NCI-H2171 treated with DMSO at 0.1 percent for 48 hours (cell line): ENCODE results near the gene GRIA2.
A peak's percentile ranks its signal among the peaks of the same experiment; 100 is the strongest.
"Not testable (repeated sequence)": the region's sequence is repeated elsewhere in the genome, so short reads cannot be mapped to it uniquely, and the experiment has no call there.

Experiments
- DNase-seq: peaks from one replicate; lab custom pipeline; 2025; lab: John Stamatoyannopoulos, UW

The GRIA2 gene

DNA sequence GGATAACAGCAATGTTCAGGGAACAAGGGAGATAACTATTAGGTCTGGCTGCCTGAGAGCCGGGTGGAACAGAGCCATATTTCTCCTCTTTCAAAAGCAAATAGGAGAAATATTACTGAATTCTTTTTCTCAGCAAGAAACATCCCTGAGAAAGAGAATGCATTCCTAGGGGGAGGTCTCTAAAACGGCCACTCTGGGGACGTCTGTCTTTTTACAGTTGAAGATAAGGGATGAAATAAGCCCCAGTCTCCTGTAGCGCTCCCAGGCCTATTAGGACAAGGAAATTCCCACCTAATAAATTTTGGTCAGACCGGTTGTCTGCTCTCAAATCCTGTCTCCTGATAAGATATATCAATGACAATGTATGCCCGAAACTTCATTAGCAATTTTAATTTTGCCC lies 37.6 kb downstream of the GRIA2 start:
- not testable (repeated sequence) for DNase-seq

DNA sequence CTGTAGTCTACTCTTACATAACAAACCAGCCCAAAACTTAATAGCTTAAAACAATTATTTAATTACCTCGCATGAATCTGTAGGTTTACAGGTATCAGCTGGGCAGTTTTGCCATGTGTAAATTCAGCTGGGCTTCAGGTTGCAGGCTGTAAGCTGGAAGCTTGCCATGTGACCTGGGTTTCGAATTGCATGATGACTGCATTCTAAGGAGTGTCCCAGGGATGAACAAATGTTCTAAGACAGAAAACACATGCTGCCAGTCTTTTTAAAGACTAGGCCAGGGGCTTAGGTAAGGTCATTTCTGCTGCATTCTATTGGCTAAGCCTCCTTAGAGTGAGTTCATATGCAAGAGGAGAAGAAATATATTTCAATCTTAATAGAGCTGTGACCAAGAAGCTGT lies 44.8 kb downstream of the GRIA2 start:
- peak; percentile 83 for DNase-seq

DNA sequence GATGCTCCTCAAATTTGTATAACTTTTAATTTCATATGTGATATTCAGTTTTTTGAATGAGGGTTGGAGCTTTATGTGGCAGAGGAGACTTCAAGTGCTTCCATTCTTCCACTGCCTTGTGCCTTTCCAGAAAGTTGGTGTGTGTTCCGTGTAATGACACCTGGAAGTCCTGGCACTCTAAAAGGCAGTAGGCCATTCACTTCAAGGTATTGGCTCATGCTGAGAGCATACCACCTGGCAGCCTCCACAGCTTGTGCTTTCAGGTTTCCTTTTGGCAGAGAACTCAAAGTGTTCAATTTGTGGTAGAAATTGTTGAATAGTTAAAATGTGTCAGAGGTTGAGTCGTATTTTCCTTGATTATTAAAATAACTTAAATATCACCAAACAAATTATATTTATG lies 49.6 kb downstream of the GRIA2 start:
- DNase-seq, result peak; percentile 54

DNA sequence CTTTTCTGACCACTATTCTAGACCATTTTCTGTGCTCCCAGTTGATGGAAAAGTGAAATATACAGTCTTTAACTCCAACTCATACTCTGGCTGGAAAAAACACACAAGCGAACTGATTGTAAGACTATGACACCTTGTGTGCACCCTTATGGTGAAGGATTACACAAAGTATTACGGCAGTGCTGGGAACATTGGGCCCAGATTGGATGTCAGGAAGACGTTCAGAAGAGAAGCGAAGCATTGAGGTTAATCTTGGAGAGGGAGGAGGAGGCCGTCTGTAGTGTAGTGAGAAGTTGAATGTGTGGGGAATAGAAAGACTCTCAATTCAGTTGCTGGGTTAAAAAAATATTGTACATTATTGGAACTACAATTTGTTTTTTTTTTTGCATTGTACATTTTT lies 50.0 kb downstream of the GRIA2 start:
- DNase-seq, result no peak

DNA sequence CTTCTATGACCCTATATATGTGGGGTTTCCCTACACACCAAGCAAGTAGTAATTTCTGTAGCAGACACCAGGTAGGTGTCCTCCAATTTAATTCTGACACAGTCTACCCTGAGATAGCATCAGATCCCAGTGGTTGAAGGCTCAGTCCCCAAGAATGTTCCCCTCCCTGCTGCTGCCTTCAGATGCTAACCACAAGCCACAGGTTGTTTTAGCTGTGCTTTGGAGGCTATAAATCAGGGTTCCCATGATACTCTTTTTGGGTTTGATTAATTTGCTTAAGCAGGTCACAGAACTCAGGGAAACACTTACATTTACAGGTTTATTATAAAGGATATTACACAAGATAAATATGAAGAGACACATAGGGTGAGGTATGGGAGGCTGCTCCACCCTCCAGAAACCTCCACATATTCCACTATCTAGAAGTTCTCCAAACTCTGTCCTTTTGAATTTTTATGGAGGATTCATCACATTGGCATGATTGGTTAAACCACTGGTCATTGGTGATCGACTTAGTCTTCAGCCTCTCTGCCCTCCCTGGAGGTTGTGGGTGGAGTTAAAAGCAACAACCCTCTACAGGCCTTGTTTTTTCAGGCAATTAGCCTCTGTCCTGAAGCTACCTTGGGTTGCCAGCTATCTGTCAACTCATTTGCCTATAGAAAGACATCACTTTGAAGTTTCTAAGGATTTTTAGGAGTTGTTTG lies 50.8 kb downstream of the GRIA2 start:
- DNase-seq, result no peak

DNA sequence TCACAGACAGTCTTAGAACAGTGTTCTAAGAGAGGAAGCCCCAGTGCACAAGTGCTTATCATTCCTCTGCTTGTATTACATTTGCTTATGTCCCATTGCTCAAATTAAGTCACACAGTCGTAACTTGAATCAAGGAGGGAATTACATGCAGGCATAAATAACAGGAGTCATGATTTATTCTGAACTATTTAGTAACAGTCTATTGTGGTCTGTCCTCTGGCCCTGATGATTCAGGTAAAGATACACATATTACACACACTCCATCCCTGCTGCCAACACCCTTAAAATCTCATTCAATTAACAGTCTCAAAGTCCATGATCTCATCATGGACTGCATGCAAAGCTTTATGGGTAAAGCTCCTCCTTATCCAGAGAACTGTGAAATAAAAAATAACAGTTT lies 60.1 kb downstream of the GRIA2 start:
- no peak for DNase-seq

DNA sequence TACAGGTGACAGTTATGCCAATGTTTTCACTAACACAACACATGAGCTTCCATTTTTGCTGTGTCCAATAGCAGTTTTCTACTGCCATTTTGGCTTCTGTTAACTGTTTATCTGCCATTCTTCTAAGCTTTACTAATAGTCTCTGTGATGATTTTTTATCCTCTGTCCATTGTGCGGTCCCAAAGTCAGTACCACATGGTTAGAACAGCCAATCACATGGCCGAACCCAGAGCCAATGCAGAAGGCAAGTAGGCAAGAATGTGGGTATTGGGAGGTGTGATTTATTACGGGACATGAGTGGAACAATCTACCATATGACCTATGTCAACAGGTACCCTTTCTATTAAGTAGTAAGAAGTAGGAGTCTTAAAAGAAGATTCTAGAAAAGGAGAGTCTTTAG lies 61.5 kb downstream of the GRIA2 start:
- DNase-seq, result no peak

DNA sequence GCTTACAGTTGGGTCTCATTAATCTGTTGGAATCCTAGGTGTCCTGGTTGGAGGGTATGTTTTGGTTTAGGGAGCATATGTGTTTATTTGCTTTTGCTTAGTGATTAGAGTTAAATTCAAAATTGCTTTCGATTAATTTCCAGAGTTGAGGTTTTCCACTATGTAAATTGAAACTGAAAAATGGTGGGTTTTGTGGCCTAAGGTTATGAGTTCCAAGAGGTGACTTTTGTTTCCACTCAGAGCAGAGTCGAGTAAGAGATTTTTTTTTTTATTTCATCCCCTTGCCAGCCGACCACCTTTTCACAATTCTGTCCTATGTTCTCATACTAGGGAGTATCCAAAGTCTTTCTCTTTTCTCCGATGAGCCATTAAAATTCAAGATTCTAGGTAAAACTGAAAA lies 66.9 kb downstream of the GRIA2 start:
- DNase-seq, result no peak

DNA sequence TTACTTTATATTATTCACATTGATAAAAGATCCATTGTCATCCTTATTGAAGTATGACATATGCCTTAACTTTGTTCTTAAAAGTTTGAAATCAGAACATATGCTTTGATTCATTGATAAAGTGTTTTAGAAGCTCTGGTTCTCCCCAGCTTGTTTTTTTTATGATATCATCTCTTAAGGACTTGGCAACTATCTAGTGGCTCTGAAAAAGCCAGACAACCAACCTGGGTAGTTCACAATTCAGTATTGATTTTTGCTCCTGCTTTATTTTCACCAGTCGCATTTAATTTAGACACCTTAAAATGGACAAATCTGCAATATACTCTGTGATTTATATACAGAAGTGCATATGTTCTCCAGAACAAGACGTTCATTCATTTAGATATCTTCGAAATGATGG lies 70.1 kb downstream of the GRIA2 start:
- no peak for DNase-seq

DNA sequence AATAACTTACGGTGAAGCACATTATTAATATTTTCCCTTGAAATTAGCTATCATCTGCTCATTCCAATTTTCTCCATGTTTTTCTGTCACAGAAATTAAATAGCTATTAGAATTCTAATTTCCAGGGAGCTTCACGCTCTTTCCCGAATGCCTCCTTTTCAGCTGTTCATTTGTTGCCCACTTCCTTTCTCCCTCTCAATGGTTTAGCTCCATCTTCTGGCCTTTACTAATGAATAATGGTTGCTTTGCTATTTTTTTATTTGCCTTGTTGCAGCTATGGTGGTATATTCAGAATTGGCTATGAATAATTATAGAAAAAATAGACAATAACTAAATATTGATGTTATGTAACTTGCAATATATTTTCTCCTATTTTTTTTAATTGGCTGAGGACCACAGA lies 70.5 kb downstream of the GRIA2 start:
- DNase-seq, result no peak

DNA sequence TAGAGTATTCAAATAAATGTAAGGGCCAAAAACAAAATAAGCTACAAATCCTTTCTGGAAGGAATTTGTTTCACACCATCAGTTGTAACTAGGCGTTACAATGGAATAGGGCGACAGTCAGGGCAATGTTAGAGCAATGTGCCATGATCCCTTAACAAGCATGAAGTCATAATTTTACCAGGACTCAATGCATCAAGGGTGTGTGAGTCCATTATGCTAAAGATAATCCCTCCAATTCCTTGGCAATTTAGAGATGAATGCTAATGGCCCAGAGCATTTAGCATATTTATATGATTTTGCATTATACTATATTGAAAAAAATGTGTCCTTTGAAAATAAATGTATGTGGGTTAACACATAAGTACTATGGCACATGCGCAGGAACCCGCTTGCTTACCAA lies 73.1 kb downstream of the GRIA2 start:
- DNase-seq, result no peak

DNA sequence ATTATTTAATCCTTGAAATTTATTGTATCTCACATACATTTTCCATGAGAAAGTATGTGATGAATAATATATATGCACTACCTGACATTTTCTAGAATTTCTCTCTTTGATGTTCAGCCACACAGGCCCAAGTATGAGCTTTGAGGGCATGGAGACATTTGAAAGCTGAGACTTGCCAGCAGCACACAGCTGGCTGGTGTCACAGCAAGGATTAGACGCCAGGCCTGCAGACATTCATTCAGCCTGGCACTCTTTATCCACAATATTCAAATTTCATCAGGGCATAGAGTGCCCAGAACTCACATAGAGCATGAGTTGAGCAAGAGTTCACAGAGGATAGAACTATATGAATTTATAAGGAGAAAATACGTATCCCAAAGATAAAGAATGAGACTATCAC lies 74.0 kb downstream of the GRIA2 start:
- no peak for DNase-seq

DNA sequence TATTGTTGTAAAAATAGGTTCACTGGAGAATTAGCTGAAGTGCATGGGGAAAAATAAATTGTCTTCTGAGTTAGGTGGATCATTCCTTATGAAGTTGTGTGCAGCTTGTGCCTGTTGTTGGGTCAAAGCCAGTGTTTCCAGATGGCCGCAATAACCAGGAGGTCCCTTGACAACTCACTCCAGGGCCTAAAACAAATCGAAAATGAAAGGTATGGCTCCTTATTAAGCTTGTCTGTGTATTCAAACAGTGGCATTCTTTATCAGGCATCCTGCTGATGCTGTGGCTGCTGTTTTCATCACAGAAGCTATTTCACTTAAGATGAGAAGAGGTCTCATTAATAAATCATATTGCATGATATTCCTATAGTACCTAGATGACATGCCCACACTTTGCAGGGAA lies 80.2 kb downstream of the GRIA2 start:
- peak; percentile 43 for DNase-seq

DNA sequence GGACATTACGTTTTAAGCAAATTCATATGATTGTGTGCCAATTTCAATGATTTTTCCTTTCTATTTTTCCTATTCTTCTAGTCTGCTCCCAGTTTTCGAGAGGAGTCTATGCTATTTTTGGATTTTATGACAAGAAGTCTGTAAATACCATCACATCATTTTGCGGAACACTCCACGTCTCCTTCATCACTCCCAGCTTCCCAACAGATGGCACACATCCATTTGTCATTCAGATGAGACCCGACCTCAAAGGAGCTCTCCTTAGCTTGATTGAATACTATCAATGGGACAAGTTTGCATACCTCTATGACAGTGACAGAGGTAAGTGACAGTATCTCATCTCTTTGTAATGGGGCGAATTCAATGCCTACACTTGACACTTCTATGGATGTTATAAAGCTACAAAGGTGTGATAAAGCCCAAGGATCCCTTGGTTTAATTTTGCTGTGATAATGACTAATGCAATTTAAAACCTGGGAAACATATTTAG lies 83.0 kb downstream of the GRIA2 start:
- no peak for DNase-seq

DNA sequence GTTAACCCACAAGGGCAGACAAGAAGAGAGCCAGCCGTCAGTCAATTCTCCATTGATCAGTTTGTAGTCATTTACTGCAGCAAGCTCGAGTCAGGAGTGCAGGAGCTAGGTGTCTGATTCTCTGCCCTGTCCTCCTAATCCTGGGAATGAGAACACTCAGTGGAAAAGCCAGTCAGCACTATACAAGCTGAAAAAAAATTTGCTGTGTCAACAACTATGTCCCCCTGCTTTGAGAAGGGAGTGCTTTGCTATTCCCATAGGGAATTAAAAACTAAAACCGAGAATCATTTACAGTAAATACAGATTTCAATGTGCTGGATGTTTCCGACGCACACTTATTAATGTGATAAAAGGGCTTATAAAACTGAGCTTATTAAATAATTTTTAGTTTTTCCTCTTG lies 84.2 kb downstream of the GRIA2 start:
- DNase-seq, result no peak

DNA sequence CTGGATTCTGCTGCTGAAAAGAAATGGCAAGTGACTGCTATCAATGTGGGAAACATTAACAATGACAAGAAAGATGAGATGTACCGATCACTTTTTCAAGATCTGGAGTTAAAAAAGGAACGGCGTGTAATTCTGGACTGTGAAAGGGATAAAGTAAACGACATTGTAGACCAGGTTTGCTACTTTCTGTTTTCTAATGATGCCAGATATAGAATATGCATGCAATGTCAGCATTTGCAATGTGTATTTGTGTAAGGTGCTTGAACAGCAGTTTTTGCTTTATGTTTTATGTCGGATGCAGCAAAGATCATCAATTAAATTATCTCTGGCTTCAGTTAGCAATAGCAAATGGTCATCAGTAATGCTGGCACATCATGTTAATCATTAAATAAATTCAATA lies 92.2 kb downstream of the GRIA2 start:
- no peak for DNase-seq

DNA sequence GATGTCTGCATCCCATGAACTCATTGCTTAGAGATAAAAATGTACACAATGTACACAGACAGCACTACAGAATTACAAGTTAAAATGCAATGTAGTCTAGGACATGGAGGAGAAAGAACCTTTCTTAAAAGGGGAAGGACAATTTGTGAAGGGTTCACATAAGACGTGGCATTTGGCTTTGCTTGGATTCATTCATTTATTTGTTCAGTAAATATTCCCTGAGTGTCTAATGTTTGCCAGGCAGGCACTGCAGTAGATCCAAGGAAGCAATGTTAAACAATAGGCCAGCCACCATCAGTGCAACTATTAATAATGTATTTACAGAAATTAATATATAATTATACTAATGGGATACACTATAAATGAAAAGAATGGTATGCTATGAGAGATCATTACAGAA lies 94.4 kb downstream of the GRIA2 start:
- DNase-seq, result no peak

DNA sequence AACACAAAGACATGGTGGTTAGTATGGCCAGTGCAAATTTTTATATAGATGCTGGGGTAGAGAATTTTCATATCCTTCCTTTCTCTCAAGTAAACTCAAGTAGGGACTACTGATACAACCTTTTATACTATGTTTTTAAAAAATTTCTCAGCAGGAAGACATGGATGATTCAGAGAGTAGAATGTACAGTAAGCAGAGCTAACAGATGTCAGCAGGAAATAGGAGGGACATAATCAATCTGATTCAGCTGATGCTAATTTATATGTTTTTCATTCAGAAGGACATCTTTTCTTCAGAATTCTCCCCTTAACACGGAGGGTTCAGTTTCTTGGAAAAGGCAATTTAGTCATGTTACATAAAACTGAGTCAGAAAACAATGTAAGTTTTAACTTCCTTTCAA lies 95.4 kb downstream of the GRIA2 start:
- no peak for DNase-seq

DNA sequence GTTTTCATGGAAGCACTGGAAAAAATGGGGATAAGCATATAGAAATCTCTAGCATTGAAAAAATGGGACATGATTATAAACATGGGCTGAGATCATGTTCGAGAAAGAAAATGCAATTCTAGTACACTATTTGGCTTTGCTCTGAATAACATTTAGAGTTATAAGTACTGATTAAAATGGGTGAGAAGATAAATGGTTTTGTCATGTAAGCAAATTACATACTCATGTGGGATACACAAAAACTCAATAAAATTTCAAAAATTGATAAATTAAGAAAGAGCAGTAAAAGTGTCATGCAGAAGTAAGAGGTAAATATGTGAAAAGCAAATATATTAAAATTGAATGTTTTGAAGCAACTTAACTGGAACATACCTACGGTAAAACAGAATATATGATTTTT lies 99.6 kb downstream of the GRIA2 start:
- DNase-seq, result no peak

DNA sequence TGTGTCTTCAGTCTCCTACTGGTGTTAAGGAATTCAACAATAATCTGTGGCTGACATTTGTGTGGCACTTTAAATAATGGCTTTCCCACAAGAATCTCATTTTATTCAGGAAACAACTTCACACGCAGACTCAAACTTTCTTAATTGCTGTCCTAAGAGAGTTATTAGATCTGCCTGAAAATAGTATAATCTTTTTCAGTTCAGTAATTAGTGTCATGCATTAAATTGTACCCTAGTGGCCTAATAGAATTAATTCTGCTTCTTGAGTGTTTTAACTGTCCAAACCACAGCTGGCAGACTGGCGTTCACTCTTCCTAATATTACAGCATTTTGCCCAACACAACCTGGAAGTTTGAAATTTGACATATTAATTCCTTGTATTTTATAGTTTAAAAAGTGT lies 107.1 kb downstream of the GRIA2 start:
- no peak for DNase-seq

DNA sequence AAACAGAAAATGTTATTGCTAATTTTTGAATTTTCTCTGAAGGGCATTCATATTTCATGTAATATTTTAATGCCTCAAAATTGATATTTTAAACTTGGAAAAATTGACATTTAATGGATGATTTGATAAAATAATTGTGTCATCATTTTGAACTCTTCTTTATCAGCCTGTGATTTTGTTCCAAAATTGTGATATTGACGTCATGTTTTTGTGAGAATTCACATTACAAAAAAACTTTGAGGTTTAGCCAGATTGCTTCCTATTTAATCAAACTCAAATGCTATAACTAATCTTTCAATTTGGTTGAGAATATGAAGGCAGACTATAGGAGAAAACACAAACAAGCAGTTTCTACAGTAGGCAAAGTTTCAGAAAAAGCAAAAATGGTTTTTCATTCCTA lies 137.4 kb downstream of the GRIA2 start:
- DNase-seq, result no peak

DNA sequence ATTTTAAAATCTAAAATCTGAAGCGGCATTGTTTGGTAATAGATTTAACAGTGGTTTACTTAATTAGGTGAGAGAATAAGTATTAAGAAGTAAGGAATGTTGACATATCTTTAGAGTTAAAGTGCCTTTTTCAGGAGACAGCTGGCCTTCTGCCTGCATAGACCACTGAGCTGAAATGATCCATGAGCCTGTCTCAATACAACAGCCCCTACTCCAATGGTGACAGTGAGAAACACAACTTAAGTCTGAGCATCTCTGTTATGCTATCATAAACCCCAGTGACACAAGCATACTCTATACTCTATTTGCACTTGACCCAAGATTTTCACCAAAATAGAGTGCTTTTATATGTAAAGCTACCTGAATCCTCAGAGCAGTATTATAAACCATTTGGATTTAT lies 137.9 kb downstream of the GRIA2 start:
- DNase-seq, result no peak

DNA sequence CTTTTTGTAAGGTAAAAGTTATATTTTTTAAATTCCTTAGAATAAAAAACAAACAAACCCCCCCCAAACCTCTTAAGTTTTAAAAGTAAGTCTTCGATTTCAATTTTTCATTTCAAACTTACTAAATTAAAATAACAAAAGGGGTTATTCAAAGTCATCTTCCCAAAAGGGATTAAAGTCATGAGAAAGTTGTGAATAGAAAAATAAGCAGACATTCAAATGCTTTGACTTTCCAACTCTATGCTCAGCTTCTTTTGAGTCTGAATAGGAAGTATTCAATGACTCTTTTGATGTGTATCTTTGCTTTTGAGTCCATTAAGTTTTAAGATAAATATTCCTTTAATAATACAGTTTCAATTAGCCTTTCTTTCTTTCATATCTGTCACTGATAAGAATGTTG lies 138.3 kb downstream of the GRIA2 start:
- no peak for DNase-seq

DNA sequence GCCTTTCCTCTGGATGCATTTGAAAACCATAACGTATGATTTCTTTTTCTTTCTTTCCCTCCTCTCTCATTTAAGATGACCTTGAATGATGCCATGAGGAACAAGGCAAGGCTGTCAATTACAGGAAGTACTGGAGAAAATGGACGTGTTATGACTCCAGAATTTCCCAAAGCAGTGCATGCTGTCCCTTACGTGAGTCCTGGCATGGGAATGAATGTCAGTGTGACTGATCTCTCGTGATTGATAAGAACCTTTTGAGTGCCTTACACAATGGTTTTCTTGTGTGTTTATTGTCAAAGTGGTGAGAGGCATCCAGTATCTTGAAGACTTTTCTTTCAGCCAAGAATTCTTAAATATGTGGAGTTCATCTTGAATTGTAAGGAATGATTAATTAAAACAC lies 142.8 kb downstream of the GRIA2 start:
- no peak for DNase-seq

DNA sequence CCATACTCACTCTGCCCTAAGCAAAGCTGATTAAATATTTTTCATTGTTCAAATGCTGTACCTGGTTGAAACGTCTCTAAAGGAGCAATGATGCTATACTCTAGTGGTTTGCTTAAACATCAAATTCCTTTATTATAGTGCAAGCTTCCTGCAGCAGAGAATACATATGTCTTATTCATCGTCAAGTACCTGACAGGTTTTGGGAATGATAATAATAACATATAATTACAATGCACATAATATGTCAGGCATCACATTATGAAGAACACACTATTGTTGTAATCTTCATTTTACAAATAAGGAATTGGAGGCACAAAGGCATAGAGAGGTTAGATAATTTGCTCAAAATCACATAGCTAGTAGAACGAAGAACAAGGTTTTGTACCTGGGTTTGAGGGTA lies 151.6 kb downstream of the GRIA2 start:
- DNase-seq, result no peak
